Gastroesophageal sphincter (tissue), 4 donors: ENCODE measurements around the gene NOXO1. TPM values are rescaled to one million over a fixed set of nuclear protein-coding genes. Genes with fewer than 3 reads are reported as not detected.
A peak's percentile ranks its signal among the peaks of the same experiment; 100 is the strongest.
"Not testable (repeated sequence)": the region's sequence is repeated elsewhere in the genome, so short reads cannot be mapped to it uniquely, and the experiment has no call there.

Experiments used
- ATAC-seq: fragments of 150-250 bp; one replicate; pipeline ENCODE4 v1.9.1; 2016; ENCODE audit warnings: mild to moderate bottlenecking, moderate library complexity
- H3K27ac ChIP-seq, 4 donors: fragments of 200-600 bp; sonication (generic) in 3 of 4; 1 replicate in 3 of 4; 2 replicates in 1 of 4; pipeline ENCODE4 v1.5.1; 2016 to 2019
- H3K27me3 ChIP-seq: fragments of 200-600 bp; sonication (generic); one replicate; pipeline ENCODE4 v1.5.1; 2019
- H3K36me3 ChIP-seq, 2 donors: fragments of 200-600 bp; sonication (generic); one replicate each; pipeline ENCODE4 v1.5.1; 2019; ENCODE audit warnings: control low read depth in 1 of 2
- H3K4me1 ChIP-seq, 3 donors: fragments of 200-600 bp; sonication (generic); 1 replicate in 2 of 3; 2 replicates in 1 of 3; pipeline ENCODE4 v1.5.1; 2016 to 2019; ENCODE audit warnings: control low read depth in 2 of 3
- H3K4me3 ChIP-seq, 2 donors: fragments of 200-600 bp; sonication (generic); one replicate each; pipeline ENCODE4 v1.5.1; 2019; ENCODE audit warnings: mild to moderate bottlenecking in 1 of 2, moderate library complexity in 1 of 2
- H3K9me3 ChIP-seq, 3 donors: fragments of 200-600 bp; sonication (generic); one replicate each; pipeline ENCODE4 v1.5.1; 2017 to 2019; ENCODE audit warnings: control low read depth in 2 of 3
- EP300 ChIP-seq: sonication (generic); formaldehyde crosslinking; IDR thresholded peaks from one replicate; pipeline ENCODE4 v1.6.1; 2017; ENCODE audit warnings: antibody characterized with exemption, mild to moderate bottlenecking
- POLR2A ChIP-seq, 2 donors: fragments of 450-650 bp; IDR thresholded peaks; one replicate each; pipeline ENCODE4 v1.6.1; 2017; ENCODE audit warnings: antibody characterized with exemption in 2 of 2, mild to moderate bottlenecking in 2 of 2, moderate library complexity in 1 of 2
- POLR2AphosphoS5 ChIP-seq: sonication (generic); formaldehyde crosslinking; IDR thresholded peaks from one replicate; pipeline ENCODE4 v1.6.1; 2017; ENCODE audit warnings: antibody characterized with exemption
- WGBS, 2 donors: methylation state at CpG; one replicate each; pipeline ENCODE4 v1.1.5; 2018; ENCODE audit warnings: low coverage in 1 of 2; 5-methylcytosine and 5-hydroxymethylcytosine counted together
- total RNA-seq, 4 donors: library from RNA; depleted of rRNA; stranded (reverse); fragments of >200 nt; gene quantifications; one replicate each; pipeline ENCODE4 v1.1.0, GENCODE V29; 2016
- TF ChIP-seq, protein P1 (sequence below), 4 experiments: fragments of 200-600 bp in 2 of 4; fragments of 450-650 bp in 2 of 4; sonication (generic) in 1 of 4; IDR thresholded peaks; one replicate each; pipeline ENCODE4 v1.5.1; 2017 to 2019; ENCODE audit warnings: antibody characterized with exemption in 4 of 4, mild to moderate bottlenecking in 2 of 4, moderate library complexity in 2 of 4

Gene NOXO1
- total RNA-seq, 4 donors from 2014 or later: 1.0 to 1.1 TPM; not detected in 2

DNA sequence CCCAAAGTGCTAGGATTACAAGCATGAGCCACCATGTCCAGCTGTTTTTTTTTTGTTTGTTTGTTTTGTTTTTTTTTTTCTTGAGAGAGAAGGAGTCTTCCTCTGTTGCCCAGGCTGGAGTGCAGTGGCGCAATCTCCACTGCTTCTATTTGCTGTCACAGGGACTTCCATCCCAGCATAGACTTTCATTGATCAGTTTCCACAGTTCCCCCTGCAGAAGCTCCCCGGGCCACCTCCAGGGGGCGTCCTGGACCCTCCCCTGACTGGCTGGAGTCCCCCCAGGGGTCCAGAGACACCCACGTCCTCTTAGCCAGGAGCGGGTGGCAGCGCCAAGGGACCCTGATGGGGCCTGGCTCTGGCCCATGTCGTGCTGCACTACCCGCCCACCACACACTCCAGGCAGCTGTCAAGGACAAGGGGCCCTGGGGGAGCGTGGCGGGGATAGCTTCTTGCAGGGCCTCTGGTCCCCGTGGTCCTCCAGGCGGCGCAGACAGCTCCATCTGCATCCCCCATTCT is 35.2 kb upstream of the NOXO1 start:
- ATAC-seq: no peak
- Histone ChIP-seq H3K4me3 (no peak overlapping the region), H3K36me3 (no peaks in the 10 kb centered on the region), H3K4me1 (peaks cover 0 to 16% (median 9%) of the 10 kb centered on the region in 3 donors), H3K9me3 (no peaks in the 10 kb centered on the region), H3K27ac (no peak overlapping the region), H3K27me3 (peaks cover 50% of the 10 kb centered on the region)
- TF ChIP-seq, protein P1, sequence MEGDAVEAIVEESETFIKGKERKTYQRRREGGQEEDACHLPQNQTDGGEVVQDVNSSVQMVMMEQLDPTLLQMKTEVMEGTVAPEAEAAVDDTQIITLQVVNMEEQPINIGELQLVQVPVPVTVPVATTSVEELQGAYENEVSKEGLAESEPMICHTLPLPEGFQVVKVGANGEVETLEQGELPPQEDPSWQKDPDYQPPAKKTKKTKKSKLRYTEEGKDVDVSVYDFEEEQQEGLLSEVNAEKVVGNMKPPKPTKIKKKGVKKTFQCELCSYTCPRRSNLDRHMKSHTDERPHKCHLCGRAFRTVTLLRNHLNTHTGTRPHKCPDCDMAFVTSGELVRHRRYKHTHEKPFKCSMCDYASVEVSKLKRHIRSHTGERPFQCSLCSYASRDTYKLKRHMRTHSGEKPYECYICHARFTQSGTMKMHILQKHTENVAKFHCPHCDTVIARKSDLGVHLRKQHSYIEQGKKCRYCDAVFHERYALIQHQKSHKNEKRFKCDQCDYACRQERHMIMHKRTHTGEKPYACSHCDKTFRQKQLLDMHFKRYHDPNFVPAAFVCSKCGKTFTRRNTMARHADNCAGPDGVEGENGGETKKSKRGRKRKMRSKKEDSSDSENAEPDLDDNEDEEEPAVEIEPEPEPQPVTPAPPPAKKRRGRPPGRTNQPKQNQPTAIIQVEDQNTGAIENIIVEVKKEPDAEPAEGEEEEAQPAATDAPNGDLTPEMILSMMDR (IDR thresholded peaks at IDR 0.05): peak in 2 of 4 experiments; percentile 7 to 37
- no peak for TF ChIP-seq POLR2AphosphoS5
- 0% methylated on average over 1 of the region's 13 CpGs; no CpG with 5 or more reads in 1 of the 2 donors for WGBS, 2 donors

DNA sequence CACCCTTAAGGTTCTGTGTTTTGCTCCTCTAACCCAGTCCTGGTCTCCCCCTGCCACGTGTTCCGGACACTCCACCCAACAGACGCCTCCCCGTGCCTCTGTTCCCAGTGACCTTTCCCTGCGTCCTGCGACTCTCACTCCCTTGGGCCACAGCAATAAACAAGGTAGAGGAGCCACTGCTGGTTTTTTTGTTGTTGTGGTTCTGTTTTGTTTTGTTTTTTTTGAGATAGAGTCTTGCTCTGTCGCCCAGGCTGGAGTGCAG is 34.6 kb upstream of the NOXO1 start:
- no peak for ATAC-seq
- Histone ChIP-seq H3K4me3 (no peak overlapping the region), H3K4me1 (peaks cover 0 to 16% (median 9%) of the 10 kb centered on the region in 3 donors), H3K36me3 (no peaks in the 10 kb centered on the region), H3K27ac (no peak overlapping the region), H3K27me3 (peaks cover 44% of the 10 kb centered on the region), H3K9me3 (no peaks in the 10 kb centered on the region)
- TF ChIP-seq POLR2AphosphoS5 (no peak), POLR2A (IDR thresholded peaks at IDR 0.05) (no peak), EP300 (no peak)
- TF ChIP-seq, protein P1 (IDR thresholded peaks at IDR 0.05): no peak
- WGBS, 2 donors: 85 to 86% methylated on average over 7 of the region's 7 CpGs

DNA sequence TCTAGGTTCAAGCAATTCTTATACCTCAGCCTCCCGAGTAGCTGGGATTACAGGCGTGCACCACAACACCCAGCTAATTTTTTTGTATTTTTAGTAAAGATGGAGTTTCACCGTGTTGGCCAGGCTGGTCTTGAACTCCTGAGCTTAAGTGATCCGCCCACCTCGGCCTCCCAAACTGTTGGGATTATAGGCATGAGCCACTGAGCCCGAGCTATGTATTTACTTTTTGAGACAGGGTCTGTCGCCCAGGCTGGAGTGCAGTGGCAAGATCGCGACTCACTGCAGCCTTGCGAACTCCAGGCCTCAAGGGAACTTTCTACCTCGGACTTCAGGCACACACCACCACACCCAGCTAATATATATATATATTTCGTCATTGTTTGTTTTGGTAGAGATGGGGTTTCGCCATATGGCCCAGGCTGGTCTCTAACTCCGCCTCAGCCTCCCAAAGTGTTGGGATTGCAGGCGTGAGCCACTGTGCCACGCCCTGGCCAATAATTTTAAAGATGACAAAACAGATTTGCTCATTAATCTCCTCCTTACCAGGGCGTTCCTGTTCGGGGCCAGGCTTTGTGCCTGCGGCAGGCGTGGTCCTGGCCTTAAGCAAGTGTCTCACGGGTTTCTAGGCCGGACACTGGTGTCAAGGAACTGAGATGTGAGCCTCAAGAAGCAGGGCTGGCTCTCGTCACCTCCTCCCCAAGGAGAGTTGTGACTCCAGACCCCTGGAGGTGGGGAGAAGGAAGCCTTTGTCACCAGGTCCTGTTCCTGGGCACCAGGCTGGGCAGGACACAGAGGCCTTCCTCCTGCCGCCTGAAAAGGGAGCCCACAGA is 34.1 kb upstream of the NOXO1 start:
- WGBS, 2 donors: 66 to 86% methylated on average over 4 to 15 of the region's 24 CpGs
- no peak for ATAC-seq

DNA sequence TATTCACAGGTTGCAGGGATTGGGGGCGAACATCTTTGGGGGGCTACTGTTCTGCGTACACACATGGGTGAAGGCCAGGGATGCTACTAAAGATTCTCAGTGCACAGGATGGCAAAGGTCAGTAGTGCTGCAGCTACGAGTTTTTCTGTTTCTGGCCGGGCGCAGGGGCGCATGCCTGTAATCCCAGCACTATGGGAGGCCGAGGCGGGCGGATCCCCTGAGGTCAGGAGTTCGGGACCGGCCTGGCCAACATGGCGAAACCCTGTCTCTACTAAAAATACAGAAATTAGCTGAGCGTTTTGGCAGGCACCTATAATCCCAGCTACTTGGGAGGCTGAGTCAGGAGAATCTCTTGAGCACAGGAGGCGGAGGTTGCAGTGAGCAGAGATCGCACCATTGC is 32.3 kb upstream of the NOXO1 start:
- peaks cover 0 to 17% (median 8%) of the 10 kb centered on the region in 3 donors for H3K4me1 ChIP-seq
- TF ChIP-seq EP300: no peak
- H3K9me3 ChIP-seq: no peaks in the 10 kb centered on the region
- H3K4me3 ChIP-seq: no peak overlapping the region
- no peak for ATAC-seq
- no peak overlapping the region for H3K27ac ChIP-seq
- no peaks in the 10 kb centered on the region for H3K36me3 ChIP-seq
- peaks cover 20% of the 10 kb centered on the region for H3K27me3 ChIP-seq
- WGBS, 2 donors: 77 to 82% methylated on average over 5 to 12 of the region's 15 CpGs

More for the DNA sequence above, 34.1 kb upstream of the NOXO1 start:
- H3K9me3 ChIP-seq: no peaks in the 10 kb centered on the region
- H3K36me3 ChIP-seq: no peaks in the 10 kb centered on the region
- no peak overlapping the region for H3K4me3 ChIP-seq
- H3K27me3 ChIP-seq: peaks cover 38% of the 10 kb centered on the region
- peaks cover 0 to 15% (median 8%) of the 10 kb centered on the region in 3 donors for H3K4me1 ChIP-seq
- TF ChIP-seq POLR2A (IDR thresholded peaks at IDR 0.05) (no peak), POLR2AphosphoS5 (no peak), EP300 (no peak)
- TF ChIP-seq, protein P1 (IDR thresholded peaks at IDR 0.05): no peak
- H3K27ac ChIP-seq: no peak overlapping the region

GRCh38 chr16:2011726-2012125 is 30.5 kb upstream of the NOXO1 start:
- not testable (repeated sequence) for H3K27ac ChIP-seq, H3K4me3 ChIP-seq, H3K27me3 ChIP-seq, ATAC-seq, H3K9me3 ChIP-seq, H3K36me3 ChIP-seq
- peaks cover 4 to 35% (median 25%) of the 10 kb centered on the region in 3 donors for H3K4me1 ChIP-seq
- WGBS, 2 donors: 66 to 79% methylated on average over 4 to 9 of the region's 9 CpGs
